ENCODE measurements around the gene LRRC32. TPM values are rescaled to one million over a fixed set of nuclear protein-coding genes. Genes with fewer than 3 reads are reported as not detected.

LRRC32 gene
- total and polyA plus RNA-seq, 5 experiments from 2014 or later, result 0.08 TPM; not detected in 4

- Mint-ChIP-seq H3K27me3 (peaks cover 0 to 10% (median 1%) of the 10 kb centered on the region in 5 donors), H3K4me1 (peaks cover 0 to 8% (median 3%) of the 10 kb centered on the region in 4 donors), H3K27ac (peak overlapping the region in 1 of 10 donors; percentile 29), H3K4me3 (no peak overlapping the region), H3K36me3 (no peaks in the 10 kb centered on the region), H3K9me3 (no peaks in the 10 kb centered on the region)
- DNase-seq, result no peak
- no peak for ATAC-seq
- POLR2A ChIA-PET, result no interaction called here
These were observed 24.6 kb upstream of the LRRC32 start for GRCh38 chr11:76695133-76695532.

DNA sequence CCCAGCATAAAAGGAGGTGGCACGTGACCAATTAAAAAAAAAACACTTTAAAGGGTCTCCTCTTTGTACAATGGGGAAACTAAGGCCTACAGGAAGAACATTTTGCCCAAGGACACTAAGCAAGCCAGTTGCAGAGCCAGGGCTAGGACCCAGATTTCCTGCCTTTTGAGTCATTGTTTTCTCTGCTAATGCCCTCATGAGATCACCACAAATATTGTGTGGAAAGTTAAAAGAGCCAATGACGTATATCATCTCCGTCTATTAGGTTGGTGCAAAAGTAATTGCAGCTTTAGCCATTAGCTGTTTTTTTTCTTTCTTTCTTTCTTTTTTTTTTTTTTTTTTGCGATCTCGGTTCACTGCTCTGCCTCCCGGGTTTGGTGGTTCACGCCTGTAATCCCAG is 24.1 kb upstream of the LRRC32 start:
- H3K9me3 Mint-ChIP-seq, result no peaks in the 10 kb centered on the region
- DNase-seq (no peak), ATAC-seq (no peak)
- H3K4me3 Mint-ChIP-seq, result no peak overlapping the region
- H3K4me1 Mint-ChIP-seq, result peaks cover 0 to 8% (median 3%) of the 10 kb centered on the region in 4 donors
- H3K27ac Mint-ChIP-seq, result no peak overlapping the region
- POLR2A ChIA-PET, result no interaction called here
- H3K27me3 Mint-ChIP-seq, result peaks cover 0 to 6% (median 1%) of the 10 kb centered on the region in 5 donors
- H3K36me3 Mint-ChIP-seq, result no peaks in the 10 kb centered on the region

DNA sequence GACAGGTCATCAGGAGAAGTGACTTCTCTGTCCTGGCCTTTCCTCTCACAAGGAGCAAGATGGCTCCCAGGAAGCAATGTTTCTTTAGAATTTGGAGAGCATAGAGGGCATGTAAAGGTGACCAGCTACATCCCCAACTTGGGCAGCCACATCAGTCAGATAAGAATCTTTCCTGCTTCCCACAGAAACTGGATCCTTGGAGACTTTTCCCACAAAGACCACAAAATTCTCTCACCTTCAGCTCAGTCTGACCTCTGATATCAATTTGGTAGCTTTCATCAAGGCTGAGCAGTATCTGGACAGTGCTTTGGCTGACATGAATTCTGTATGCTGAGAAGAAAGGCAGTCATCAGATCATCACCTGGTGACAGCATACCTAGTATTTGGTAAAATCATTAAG is 23.3 kb upstream of the LRRC32 start:
- H3K27me3 Mint-ChIP-seq, result peaks cover 0 to 12% (median 0%) of the 10 kb centered on the region in 5 donors
- ATAC-seq, result no peak
- no peak overlapping the region for H3K4me3 Mint-ChIP-seq
- no peak for DNase-seq
- peaks cover 0 to 8% (median 4%) of the 10 kb centered on the region in 4 donors for H3K4me1 Mint-ChIP-seq
- H3K36me3 Mint-ChIP-seq, result no peaks in the 10 kb centered on the region
- POLR2A ChIA-PET, result no interaction called here
- peak overlapping the region in 1 of 10 donors; percentile 12 for H3K27ac Mint-ChIP-seq
- H3K9me3 Mint-ChIP-seq, result no peaks in the 10 kb centered on the region

- peaks cover 0 to 8% (median 4%) of the 10 kb centered on the region in 4 donors for H3K4me1 Mint-ChIP-seq
- no peaks in the 10 kb centered on the region for H3K36me3 Mint-ChIP-seq
- ATAC-seq (no peak), DNase-seq (no peak)
- H3K9me3 Mint-ChIP-seq, result no peaks in the 10 kb centered on the region
- H3K27me3 Mint-ChIP-seq, result peaks cover 0 to 18% (median 2%) of the 10 kb centered on the region in 5 donors
- no peak overlapping the region for H3K4me3 Mint-ChIP-seq
- no peak overlapping the region for H3K27ac Mint-ChIP-seq
- POLR2A ChIA-PET, result no interaction called here
These were observed 22.4 kb upstream of the LRRC32 start for GRCh38 chr11:76692956-76693355.

DNA sequence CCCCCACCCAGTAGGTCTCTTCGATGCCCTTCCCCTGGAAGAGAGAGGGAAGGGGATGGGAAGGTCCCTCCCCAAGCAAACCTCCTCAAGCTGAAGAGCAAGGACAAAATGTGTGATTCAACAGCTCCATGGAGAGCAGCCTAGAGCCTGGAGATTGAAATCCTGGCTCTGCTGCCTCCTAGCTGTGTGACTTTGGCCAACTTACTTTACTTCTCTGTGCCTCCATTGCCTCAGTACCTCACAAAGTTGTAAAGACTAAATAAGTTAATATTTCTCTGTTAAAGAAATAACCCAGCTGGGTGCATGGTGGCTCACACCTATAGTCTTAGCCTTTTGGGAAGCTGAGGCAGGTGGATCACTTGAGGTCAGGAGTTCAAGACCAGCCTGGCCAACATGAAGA is 21.1 kb upstream of the LRRC32 start:
- Mint-ChIP-seq H3K27ac (no peak overlapping the region), H3K36me3 (no peaks in the 10 kb centered on the region), H3K27me3 (peaks cover 0 to 20% (median 2%) of the 10 kb centered on the region in 5 donors), H3K4me3 (no peak overlapping the region), H3K9me3 (no peaks in the 10 kb centered on the region), H3K4me1 (peaks cover 8 to 15% (median 10%) of the 10 kb centered on the region in 4 donors)
- POLR2A ChIA-PET, result no interaction called here
- DNase-seq (no peak), ATAC-seq (no peak)

DNA sequence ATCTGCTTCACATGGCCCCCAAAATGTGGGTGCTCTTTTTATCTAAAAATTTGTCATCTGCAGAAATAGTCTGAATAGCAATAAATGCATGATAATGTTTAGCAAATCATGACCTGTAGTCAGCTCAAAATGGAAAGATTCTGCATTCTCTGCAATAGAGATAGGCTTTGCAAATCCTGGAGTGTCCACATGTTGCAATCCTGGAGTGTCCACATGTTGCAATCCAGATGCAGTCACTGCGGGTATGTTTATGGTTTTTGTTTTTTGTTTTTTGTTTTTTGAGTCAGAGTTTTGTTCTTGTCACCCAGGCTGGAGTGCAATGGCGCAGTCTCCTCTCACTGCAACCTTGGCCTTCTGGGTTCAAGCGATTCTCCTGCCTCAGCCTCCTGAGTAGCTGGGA is 20.2 kb upstream of the LRRC32 start:
- no peaks in the 10 kb centered on the region for H3K36me3 Mint-ChIP-seq
- no peak overlapping the region for H3K4me3 Mint-ChIP-seq
- H3K4me1 Mint-ChIP-seq, result peaks cover 13 to 22% (median 19%) of the 10 kb centered on the region in 4 donors
- no peak overlapping the region for H3K27ac Mint-ChIP-seq
- peaks cover 0 to 18% (median 2%) of the 10 kb centered on the region in 5 donors for H3K27me3 Mint-ChIP-seq
- DNase-seq (no peak), ATAC-seq (no peak)
- POLR2A ChIA-PET, result no interaction called here
- H3K9me3 Mint-ChIP-seq, result no peaks in the 10 kb centered on the region

DNA sequence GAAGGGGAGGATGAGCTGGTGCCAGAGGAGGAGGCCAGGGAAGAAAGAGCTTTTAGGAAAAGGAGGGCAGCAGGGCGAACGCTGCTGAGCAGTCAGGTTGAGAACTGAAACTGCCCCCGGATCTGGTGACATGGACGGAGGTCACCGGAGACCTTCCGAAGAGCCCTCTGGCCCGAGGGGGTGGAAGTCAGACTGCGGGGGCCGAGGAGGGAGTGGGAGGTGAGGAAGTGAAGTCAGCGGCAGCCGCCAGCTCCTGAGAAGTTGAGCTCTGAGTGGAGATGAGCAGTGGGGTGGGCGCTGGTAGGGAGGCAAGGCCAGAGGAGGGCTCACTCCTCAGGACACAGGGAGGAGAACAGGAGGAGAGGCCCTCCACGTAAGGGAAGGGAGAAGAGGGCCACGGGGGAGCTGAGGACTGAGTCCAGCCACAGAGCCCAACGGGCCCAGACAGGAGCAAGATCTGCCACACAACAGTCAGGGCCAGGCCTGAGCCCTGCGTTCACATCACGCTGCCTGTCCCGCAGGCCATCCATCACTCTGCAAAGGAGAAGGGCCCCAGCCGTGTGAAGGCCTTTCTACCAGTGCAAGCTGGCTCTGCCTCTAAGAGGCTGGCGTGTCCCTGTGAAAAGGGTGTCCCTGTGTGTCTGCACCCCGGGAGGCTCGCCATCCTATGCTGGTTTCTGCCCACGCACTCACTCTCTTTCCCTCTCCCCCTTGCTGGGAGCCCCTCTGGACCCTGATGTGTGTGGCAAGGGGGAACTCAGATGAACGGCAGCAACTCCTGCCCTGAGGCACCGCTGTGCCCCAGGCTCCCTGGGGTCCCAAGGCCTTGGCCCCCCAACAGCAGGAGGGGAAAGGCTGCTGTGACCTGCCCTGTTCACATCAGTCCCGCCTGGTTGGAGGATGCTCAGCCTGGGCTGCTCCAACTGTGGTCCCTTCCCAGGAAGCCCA is 19.0 kb upstream of the LRRC32 start:
- Mint-ChIP-seq H3K4me1 (peaks cover 9 to 29% (median 23%) of the 10 kb centered on the region in 4 donors), H3K4me3 (no peak overlapping the region), H3K36me3 (no peaks in the 10 kb centered on the region), H3K9me3 (peaks cover 0 to 3% (median 0%) of the 10 kb centered on the region in 9 donors), H3K27me3 (peaks cover 0 to 16% (median 2%) of the 10 kb centered on the region in 5 donors), H3K27ac (no peak overlapping the region)
- POLR2A ChIA-PET, result no interaction called here
- DNase-seq (no peak), ATAC-seq (no peak)

DNA sequence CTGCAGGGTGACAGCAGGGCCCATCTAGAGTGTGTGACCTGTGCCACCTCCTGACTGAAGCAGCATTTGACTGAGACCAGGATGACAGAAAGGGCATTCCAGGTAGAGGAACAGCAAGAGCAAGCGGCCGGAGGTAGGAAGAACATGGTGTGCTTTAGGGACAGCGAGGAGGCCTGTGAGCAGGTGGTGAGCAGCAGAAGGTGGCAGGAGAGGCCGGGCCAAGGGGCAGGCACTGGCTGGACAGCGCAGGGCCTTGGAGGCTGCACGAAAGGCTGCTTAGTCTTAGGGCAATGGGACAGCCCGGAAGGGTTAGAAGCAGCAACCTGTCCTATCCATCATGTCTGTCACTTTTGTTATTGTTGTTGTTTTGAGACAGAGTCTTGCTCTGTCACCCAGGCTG is 17.6 kb upstream of the LRRC32 start:
- POLR2A ChIA-PET, result no interaction called here
- Mint-ChIP-seq H3K27me3 (peaks cover 0 to 16% (median 2%) of the 10 kb centered on the region in 5 donors), H3K9me3 (peaks cover 0 to 3% (median 0%) of the 10 kb centered on the region in 9 donors), H3K4me1 (peaks cover 9 to 29% (median 23%) of the 10 kb centered on the region in 4 donors), H3K27ac (peak overlapping the region in 4 of 10 donors; percentile 2 to 45 (median 34)), H3K36me3 (no peaks in the 10 kb centered on the region), H3K4me3 (peak overlapping the region in 2 of 10 donors; percentile 26 to 78)
- ATAC-seq (no peak), DNase-seq (no peak)

GRCh38 chr11:76686261-76687079 is 15.9 kb upstream of the LRRC32 start:
- H3K36me3 Mint-ChIP-seq, result no peaks in the 10 kb centered on the region
- peaks cover 0 to 3% (median 0%) of the 10 kb centered on the region in 9 donors for H3K9me3 Mint-ChIP-seq
- peaks cover under 1 to 16% (median 5%) of the 10 kb centered on the region in 5 donors for H3K27me3 Mint-ChIP-seq
- ATAC-seq, result peak; percentile 74 to 85
- H3K4me1 Mint-ChIP-seq, result peaks cover 10 to 29% (median 24%) of the 10 kb centered on the region in 4 donors
- DNase-seq, result peak in 2 of 10 donors; percentile 35 to 36
- H3K4me3 Mint-ChIP-seq, result peak overlapping the region; percentile 77 to 87 (median 82)
- H3K27ac Mint-ChIP-seq, result peak overlapping the region; percentile 22 to 90 (median 86)
- POLR2A ChIA-PET, result no interaction called here

DNA sequence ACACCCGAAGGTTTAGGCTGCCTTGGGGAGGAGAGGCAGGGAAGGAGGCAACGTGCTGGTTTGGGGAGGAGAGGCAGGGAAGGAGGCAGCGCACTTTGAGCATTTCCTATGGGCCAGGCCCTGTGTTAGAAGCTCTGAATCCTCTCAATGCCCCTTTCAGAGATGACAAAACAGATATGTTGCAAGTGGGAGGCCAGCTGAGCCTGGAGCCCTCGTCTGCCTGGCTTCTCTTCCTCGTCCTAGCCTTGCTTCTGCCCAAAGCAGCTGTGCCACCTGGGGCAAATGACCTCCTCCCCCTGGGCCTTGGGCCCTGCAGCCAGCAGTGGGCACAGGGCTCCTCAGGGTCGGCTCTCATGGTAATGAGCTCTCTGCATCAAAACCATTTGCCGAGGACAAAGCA is 15.3 kb upstream of the LRRC32 start:
- peak in 1 of 2 donors; percentile 5 for ATAC-seq
- Mint-ChIP-seq H3K4me1 (peaks cover 11 to 29% (median 24%) of the 10 kb centered on the region in 4 donors), H3K36me3 (no peaks in the 10 kb centered on the region), H3K27ac (peak overlapping the region in 7 of 10 donors; percentile 55 to 90 (median 87)), H3K27me3 (peaks cover 2 to 19% (median 8%) of the 10 kb centered on the region in 5 donors), H3K4me3 (peak overlapping the region; percentile 77 to 87 (median 82)), H3K9me3 (peaks cover 0 to 3% (median 0%) of the 10 kb centered on the region in 9 donors)
- POLR2A ChIA-PET, result no interaction called here
- DNase-seq, result no peak

DNA sequence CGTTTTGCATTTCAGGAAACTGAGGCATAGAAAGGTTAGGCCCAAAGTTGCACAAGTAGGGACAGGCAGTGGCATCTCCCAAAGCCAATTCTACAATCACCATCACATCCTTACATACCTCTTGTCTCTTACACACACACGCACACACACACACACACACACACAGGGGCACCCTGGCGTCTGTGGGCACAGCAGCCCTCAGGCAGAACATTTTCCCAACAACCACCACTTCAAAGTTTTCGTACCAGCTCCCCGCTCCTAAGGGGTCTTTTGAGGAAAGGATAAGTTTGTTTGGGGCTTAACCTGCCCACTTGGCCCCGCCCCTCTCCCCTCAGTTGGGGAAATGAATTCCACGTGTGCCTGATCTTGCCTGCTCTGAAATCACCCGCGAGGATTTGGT is 14.7 kb upstream of the LRRC32 start:
- Mint-ChIP-seq H3K36me3 (no peaks in the 10 kb centered on the region), H3K4me1 (peaks cover 11 to 29% (median 24%) of the 10 kb centered on the region in 4 donors), H3K27me3 (peaks cover 2 to 19% (median 8%) of the 10 kb centered on the region in 5 donors), H3K27ac (peak overlapping the region in 1 of 10 donors; percentile 43), H3K9me3 (peaks cover 0 to 3% (median 0%) of the 10 kb centered on the region in 9 donors), H3K4me3 (peak overlapping the region in 3 of 10 donors; percentile 27 to 79 (median 64))
- ATAC-seq (no peak), DNase-seq (no peak)
- POLR2A ChIA-PET, result no interaction called here

GRCh38 chr11:76684516-76684915 is 14.0 kb upstream of the LRRC32 start:
- ATAC-seq (no peak), DNase-seq (no peak)
- POLR2A ChIA-PET, result no interaction called here
- Mint-ChIP-seq H3K36me3 (no peaks in the 10 kb centered on the region), H3K27ac (no peak overlapping the region), H3K4me1 (peaks cover 13 to 29% (median 24%) of the 10 kb centered on the region in 4 donors), H3K27me3 (peaks cover 2 to 23% (median 11%) of the 10 kb centered on the region in 5 donors), H3K4me3 (no peak overlapping the region), H3K9me3 (peaks cover 0 to 3% (median 0%) of the 10 kb centered on the region in 9 donors)
